GM12892 (cell line): ENCODE measurements around the gene FHL5.

Source experiments
- POLR2A ChIP-seq: IDR thresholded peaks from 2 replicates; pipeline ENCODE4 v1.6.1; 2011; ENCODE audit warnings: low read depth, low read length, control low read depth
- POLR2AphosphoS5 ChIP-seq: IDR thresholded peaks from 2 replicates; pipeline ENCODE4 v1.6.1; 2011; ENCODE audit warnings: low read depth, low read length, control low read depth

GRCh38 chr6:96542702-96543101 lies 20.2 kb upstream of the FHL5 start:
- TF ChIP-seq POLR2A (no peak), POLR2AphosphoS5 (no peak)
